ENCODE measurements around the gene KCND2.

Gene KCND2

DNA sequence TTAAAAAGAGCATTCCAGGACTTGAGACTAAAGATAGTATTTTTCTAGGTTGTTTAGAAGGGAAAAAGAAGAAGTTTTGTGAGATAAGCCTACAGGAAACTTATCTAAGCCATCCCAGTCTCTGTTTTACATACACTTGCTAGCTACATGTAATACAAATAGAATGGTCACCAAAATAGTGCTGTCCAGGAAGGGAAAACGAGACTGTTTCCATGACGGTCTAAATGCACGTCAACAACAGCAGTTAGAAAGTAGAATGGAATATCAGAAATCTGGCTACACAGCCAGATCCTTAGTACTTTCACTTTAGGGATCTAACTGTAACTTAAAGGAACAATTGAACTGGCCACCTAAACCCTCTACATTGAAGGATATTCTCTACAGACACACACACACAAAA, 467.4 kb downstream of the KCND2 start:
- H3K4me3 ChIP-seq (ENCODE audit: control insufficient read depth, low read depth, low read length) = no peak overlapping the region
- no peak for TF ChIP-seq CTCF (conservative IDR thresholded peaks at IDR 0.05; ENCODE audit: control insufficient read depth, insufficient read depth, low read depth, low read length)
- DNase-seq (ENCODE audit: low read depth) = peak; percentile 41

DNA sequence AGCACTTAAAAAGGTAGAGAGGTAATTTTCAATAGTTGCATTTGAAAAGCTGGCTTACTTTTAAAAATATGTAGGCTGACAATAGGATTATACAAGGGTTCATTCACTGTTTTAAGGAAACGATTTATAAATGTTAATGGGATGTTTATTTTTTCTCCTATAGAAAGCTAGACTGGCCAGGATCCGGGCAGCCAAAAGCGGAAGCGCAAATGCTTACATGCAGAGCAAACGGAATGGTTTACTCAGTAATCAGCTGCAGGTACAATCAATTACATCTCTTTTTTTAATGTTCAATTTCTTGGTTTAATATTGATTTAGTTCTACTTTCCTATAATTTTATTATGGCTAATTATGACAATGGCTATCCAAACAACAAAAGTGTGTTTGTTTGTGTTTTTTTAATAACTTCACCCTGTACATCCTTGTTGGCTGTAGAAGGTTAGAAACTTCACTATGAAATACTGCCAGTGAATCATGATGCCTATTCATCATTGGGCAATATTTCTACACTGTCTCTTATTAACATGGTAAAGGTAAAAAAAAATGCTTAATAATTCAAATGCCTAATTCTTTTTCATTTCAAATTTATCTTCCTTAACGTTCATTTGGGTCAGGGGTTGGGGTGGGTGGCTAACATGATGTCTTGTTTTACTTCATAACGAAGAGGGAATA, 468.5 kb downstream of the KCND2 start:
- no peak for TF ChIP-seq CTCF (conservative IDR thresholded peaks at IDR 0.05; ENCODE audit: control insufficient read depth, insufficient read depth, low read depth, low read length)
- no peak overlapping the region for H3K4me3 ChIP-seq (ENCODE audit: control insufficient read depth, low read depth, low read length)
- DNase-seq (ENCODE audit: low read depth) = no peak

DNA sequence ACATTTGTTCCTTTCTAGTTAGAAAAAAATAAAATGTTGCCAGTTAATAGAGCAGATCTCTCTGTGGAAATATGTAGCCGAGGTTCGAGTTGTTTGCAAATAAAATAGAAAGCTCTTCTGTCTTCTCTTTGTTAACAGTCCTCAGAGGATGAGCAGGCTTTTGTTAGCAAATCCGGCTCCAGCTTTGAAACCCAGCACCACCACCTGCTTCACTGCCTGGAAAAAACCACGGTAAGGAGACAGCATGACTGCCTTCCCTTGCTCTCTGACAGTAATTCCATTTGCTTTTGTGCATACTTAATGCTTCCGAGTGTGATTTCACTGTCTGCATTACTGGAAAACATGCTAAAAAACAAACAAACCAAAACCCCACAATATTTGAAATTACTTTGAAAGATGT, 469.4 kb downstream of the KCND2 start:
- TF ChIP-seq CTCF (conservative IDR thresholded peaks at IDR 0.05; ENCODE audit: control insufficient read depth, insufficient read depth, low read depth, low read length) = no peak
- DNase-seq (ENCODE audit: low read depth) = no peak
- no peak overlapping the region for H3K4me3 ChIP-seq (ENCODE audit: control insufficient read depth, low read depth, low read length)

GRCh38 chr7:120743128-120743527, 470.2 kb downstream of the KCND2 start:
- no peak for TF ChIP-seq CTCF (conservative IDR thresholded peaks at IDR 0.05; ENCODE audit: control insufficient read depth, insufficient read depth, low read depth, low read length)
- no peak overlapping the region for H3K4me3 ChIP-seq (ENCODE audit: control insufficient read depth, low read depth, low read length)
- DNase-seq (ENCODE audit: low read depth) = no peak

DNA sequence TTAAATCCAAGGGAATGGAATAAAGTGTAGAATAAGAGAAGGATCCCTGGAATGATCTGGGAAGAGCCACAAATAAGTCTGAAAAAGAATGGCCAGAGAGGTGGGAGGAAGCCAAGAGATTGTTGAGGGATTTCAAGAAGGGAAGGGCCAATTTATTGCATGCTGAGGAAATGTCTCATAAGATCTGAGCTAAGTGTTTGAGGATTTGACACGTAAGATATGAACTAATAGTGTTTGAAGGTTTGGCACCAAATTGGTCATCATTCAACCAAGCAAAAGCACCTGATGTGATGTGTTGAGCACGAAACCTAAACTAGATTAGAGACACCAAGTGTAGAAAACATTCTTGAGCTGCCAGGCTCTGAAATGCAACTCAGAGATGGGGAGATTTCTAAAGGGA, 487.1 kb downstream of the KCND2 start:
- H3K4me3 ChIP-seq (ENCODE audit: control insufficient read depth, low read depth, low read length) = no peak overlapping the region
- no peak for DNase-seq (ENCODE audit: low read depth)
- TF ChIP-seq CTCF (conservative IDR thresholded peaks at IDR 0.05; ENCODE audit: control insufficient read depth, insufficient read depth, low read depth, low read length) = no peak

DNA sequence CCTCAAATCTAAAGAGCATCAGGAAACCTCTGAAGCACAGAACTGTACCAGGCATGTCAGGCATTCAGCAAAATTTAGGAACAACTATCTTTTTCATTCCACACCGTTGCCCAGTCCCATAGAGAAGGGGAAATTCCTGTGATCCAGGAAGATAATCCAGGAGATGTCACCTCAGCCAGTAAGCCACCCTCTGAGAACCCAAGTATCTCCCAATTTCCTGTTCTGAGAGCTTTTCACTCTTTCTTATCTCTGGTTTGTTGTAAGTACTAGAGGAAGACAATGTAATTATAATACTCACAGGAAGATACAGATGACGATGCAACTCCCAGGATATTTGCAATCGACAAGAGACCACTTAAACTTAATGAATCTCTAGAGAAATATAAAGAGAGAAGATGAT, 487.9 kb downstream of the KCND2 start:
- TF ChIP-seq CTCF (conservative IDR thresholded peaks at IDR 0.05; ENCODE audit: control insufficient read depth, insufficient read depth, low read depth, low read length) = no peak
- DNase-seq (ENCODE audit: low read depth) = no peak
- no peak overlapping the region for H3K4me3 ChIP-seq (ENCODE audit: control insufficient read depth, low read depth, low read length)

GRCh38 chr7:120770206-120770605, 497.2 kb downstream of the KCND2 start:
- H3K4me3 ChIP-seq (ENCODE audit: control insufficient read depth, low read depth, low read length) = no peak overlapping the region
- DNase-seq (ENCODE audit: low read depth) = no peak
- TF ChIP-seq CTCF (conservative IDR thresholded peaks at IDR 0.05; ENCODE audit: control insufficient read depth, insufficient read depth, low read depth, low read length) = no peak

All from fibroblast of mammary gland (primary cell).